Measurements from ENCODE around the gene CYBC1. TPM values are rescaled to one million over a fixed set of nuclear protein-coding genes. Genes with fewer than 3 reads are reported as not detected.
A peak's percentile ranks its signal among the peaks of the same experiment; 100 is the strongest.

Gene CYBC1
- polyA plus RNA-seq, 1 donor from 2014 or later: 66.6 TPM

- Histone ChIP-seq H3K9me2 (ENCODE audit: insufficient read depth, low read length) (no peaks in the 10 kb centered on the region), H3F3A (ENCODE audit: insufficient read depth, low read length, poor library complexity, severe bottlenecking) (no peaks in the 10 kb centered on the region), H3K79me2 (replicated peaks; ENCODE audit: insufficient read depth, low read length) (no peaks in the 10 kb centered on the region), H4K20me1 (ENCODE audit: insufficient read depth) (no peaks in the 10 kb centered on the region), H2AFZ (ENCODE audit: low read depth, low read length) (no peak overlapping the region), H3K9ac (ENCODE audit: low read length) (no peak overlapping the region), H3K27ac (ENCODE audit: low read length) (no peak overlapping the region), H3K4me3 (ENCODE audit: low read length) (no peak overlapping the region), H3K36me3 (ENCODE audit: insufficient read depth, low read length) (no peaks in the 10 kb centered on the region), H3K27me3 (ENCODE audit: insufficient read depth, low read depth, low read length) (no peaks in the 10 kb centered on the region), H3K9me3 (ENCODE audit: low read length) (no peaks in the 10 kb centered on the region), H3K4me2 (ENCODE audit: low read length) (no peak overlapping the region)
- peak; percentile 23 for TF ChIP-seq CTCF (IDR thresholded peaks at IDR 0.05; ENCODE audit: poor library complexity, severe bottlenecking)
- TF ChIP-seq RAD21 (conservative IDR thresholded peaks at IDR 0.05): no peak
Observed at GRCh38 chr17:82424001-82424862, 26.3 kb downstream of the CYBC1 start.

DNA sequence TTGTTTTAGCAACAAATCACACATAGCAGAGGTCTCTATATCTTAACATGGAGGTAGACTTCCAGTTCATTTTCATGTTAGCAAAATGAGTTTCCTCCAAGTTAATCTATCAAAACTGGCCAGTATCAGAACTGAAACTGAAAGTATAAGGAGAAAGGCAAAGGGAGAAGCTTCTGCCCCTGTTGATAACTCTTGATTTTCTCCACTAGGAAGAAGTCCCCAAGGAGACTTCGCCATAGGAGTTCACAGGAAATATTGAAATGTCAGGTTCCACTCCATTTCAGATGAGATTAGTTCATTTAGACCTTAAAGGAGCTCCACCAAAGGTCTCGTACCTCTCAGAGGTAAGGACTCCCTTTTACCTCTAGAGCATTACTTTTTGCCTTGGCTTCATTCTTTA is 31.0 kb downstream of the CYBC1 start:
- Histone ChIP-seq H3K4me2 (ENCODE audit: low read length) (peak overlapping the region; percentile 40), H2AFZ (ENCODE audit: low read depth, low read length) (no peak overlapping the region), H4K20me1 (ENCODE audit: insufficient read depth) (no peaks in the 10 kb centered on the region), H3K79me2 (replicated peaks; ENCODE audit: insufficient read depth, low read length) (no peaks in the 10 kb centered on the region), H3F3A (ENCODE audit: insufficient read depth, low read length, poor library complexity, severe bottlenecking) (no peaks in the 10 kb centered on the region), H3K27ac (ENCODE audit: low read length) (no peak overlapping the region), H3K9ac (ENCODE audit: low read length) (peak overlapping the region; percentile 87), H3K4me3 (ENCODE audit: low read length) (peak overlapping the region; percentile 91), H3K9me3 (ENCODE audit: low read length) (no peaks in the 10 kb centered on the region), H3K9me2 (ENCODE audit: insufficient read depth, low read length) (no peaks in the 10 kb centered on the region), H3K27me3 (ENCODE audit: insufficient read depth, low read depth, low read length) (no peaks in the 10 kb centered on the region), H3K36me3 (ENCODE audit: insufficient read depth, low read length) (no peaks in the 10 kb centered on the region)
- TF ChIP-seq TAF1 (IDR thresholded peaks at IDR 0.05; ENCODE audit: low read depth) (no peak), EZH2 (IDR thresholded peaks at IDR 0.05; ENCODE audit: borderline replicate concordance, insufficient read depth, low read length, poor library complexity, severe bottlenecking) (no peak), SMC3 (conservative IDR thresholded peaks at IDR 0.05; ENCODE audit: poor library complexity) (no peak), EP300 (conservative IDR thresholded peaks at IDR 0.05; ENCODE audit: poor library complexity, severe bottlenecking) (no peak), MXI1 (conservative IDR thresholded peaks at IDR 0.05; ENCODE audit: poor library complexity, severe bottlenecking) (no peak), POLR2AphosphoS5 (IDR thresholded peaks at IDR 0.05) (no peak), RAD21 (conservative IDR thresholded peaks at IDR 0.05) (no peak), CTCF (IDR thresholded peaks at IDR 0.05; ENCODE audit: poor library complexity, severe bottlenecking) (no peak)
- TF ChIP-seq, protein P1, sequence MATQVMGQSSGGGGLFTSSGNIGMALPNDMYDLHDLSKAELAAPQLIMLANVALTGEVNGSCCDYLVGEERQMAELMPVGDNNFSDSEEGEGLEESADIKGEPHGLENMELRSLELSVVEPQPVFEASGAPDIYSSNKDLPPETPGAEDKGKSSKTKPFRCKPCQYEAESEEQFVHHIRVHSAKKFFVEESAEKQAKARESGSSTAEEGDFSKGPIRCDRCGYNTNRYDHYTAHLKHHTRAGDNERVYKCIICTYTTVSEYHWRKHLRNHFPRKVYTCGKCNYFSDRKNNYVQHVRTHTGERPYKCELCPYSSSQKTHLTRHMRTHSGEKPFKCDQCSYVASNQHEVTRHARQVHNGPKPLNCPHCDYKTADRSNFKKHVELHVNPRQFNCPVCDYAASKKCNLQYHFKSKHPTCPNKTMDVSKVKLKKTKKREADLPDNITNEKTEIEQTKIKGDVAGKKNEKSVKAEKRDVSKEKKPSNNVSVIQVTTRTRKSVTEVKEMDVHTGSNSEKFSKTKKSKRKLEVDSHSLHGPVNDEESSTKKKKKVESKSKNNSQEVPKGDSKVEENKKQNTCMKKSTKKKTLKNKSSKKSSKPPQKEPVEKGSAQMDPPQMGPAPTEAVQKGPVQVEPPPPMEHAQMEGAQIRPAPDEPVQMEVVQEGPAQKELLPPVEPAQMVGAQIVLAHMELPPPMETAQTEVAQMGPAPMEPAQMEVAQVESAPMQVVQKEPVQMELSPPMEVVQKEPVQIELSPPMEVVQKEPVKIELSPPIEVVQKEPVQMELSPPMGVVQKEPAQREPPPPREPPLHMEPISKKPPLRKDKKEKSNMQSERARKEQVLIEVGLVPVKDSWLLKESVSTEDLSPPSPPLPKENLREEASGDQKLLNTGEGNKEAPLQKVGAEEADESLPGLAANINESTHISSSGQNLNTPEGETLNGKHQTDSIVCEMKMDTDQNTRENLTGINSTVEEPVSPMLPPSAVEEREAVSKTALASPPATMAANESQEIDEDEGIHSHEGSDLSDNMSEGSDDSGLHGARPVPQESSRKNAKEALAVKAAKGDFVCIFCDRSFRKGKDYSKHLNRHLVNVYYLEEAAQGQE (IDR thresholded peaks at IDR 0.05; ENCODE audit: borderline replicate concordance): no peak

Data from neural cell (in vitro differentiated cells).